M059J (cell line): ENCODE data around the gene CFHR3. TPM values are rescaled to one million over a fixed set of nuclear protein-coding genes. Genes with fewer than 3 reads are reported as not detected.
"Not testable (repeated sequence)": the region's sequence is repeated elsewhere in the genome, so short reads cannot be mapped to it uniquely, and the experiment has no call there.

ENCODE experiments used
- DNase-seq: peaks from one replicate; pipeline ENCODE4 v3.0.0-alpha.2; 2012; ENCODE audit warnings: low read depth
- total RNA-seq: library from RNA; depleted of rRNA; stranded (reverse); fragments of >200 nt; shearing (Covaris generic); gene quantifications from 2 replicates; pipeline ENCODE4 v1.2.3, GENCODE V29; 2014; rRNA removed

Gene CFHR3
- total RNA-seq: not detected in 2 replicates

DNA sequence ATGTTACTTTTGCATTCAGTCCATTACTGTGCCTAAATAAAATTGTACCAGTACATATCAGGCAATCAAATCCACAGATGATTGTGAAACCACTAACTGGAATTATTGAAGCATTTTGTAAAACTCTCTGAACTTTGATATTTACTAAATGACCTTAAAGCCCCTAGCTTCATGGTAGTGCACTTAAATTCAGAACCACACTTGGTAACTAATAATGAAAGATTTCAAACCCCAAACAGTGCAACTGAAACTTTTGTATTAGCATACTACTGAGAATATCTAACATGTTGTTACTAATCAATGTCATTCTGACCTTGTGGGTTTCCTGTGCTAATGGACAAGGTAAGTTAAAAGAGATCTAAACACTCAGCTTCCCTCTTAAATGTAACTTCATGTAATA lies at the start of gene CFHR3:
CFHR3 (plus strand) TSS at position 238 of the 400 bp plus-strand sequence; CDS start at position 285, 47 bp downstream.
- DNase-seq: no peak

DNA sequence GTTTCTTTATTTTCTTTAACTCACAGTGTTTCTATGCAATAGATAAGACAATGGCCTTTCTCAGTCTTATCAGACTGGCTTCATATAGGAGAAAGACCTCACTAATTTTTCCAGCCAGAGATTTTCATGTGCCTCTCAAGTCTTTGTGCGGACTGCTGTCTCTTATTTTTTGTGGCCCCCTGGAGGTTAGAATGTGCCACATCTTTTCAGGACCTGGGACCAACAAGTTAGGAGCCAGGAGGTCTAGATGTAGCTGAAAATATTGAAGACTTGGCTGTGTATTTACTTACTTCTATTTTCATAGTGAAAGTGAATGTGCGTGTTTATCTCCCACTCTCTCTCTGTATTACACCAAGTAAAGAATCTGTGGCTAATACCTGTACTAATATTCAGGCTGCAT lies 42.1 kb upstream of the CFHR3 start:
- peak; percentile 15 for DNase-seq

DNA sequence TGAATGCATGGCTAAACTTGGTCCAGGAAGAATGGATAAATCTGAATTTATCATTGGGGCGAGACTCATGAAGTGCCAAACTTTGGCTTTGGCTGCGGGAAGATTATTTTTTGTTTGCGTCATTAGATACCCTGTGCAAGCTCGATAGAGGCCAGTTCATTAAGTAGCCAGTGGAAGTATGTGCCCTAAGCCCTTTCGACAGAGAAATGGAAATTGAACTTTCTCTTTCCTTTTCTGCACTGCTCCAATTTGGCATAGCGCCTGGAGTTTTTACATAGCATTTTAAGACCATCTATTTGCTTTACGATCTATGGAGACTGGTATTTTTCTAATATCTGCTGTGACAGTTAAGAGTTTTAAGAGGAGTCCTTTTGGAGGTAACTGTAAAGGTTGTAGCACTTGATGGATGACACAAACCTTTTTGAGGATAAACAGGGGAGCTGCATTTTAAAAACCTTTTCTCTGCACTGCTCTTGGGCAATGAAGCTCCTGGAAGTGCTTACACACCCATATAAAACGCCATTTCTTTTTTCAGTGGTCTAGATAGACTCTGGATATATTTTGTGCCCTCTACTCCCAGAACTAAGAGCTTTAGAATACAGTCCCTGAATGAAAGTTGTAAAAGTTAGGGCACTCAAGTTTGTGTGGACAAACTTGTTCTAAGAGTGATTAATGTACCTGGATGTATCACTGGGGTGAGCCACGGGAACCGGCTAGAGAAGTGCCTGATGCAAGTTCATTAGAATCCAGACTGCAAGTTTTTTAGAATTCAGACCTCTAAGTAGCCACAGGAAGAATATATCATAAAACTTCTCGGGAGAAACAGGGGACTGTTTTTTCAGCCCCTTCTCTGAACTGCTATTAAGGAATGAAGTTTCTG lies 41.3 kb upstream of the CFHR3 start:
- DNase-seq: peak; percentile 40

DNA sequence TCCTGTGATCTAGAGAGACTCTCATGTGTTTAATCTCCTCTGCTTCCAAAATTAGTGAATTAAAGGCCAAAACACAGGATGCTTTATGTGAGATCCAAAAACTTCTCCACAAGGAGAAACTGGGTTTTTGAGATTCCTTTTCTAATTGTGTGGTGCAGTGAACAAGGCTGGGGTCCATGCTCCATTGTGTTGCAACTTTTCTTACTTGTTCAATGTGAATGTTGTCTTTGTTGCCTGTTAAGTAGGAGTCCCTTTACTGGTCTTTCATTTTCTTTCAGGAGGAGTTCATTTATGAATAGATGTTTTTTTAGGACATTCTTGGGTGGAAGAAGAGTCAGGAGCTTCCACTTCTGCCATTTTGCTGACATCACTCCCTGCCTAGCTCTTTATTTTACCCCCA lies 40.6 kb upstream of the CFHR3 start:
- DNase-seq: no peak

DNA sequence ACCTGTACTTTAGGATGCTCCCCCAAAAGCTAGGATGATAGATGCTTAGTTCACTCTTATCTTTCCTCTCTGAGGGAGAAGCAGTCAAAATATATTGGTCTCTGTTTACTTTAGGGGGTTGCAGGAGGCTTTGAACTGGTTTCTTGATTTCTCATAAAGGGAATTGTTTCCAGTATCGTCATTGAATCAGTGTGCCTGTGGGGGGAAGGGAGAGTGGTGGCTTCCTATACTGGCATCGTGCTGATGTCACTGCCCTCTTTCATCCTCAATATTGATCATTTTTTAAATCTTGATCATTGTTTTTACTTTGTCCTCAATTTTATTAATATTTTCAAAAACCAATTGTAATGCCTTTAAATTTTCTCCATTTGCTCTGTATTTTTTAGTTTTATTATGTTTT lies 40.2 kb upstream of the CFHR3 start:
- DNase-seq: peak; percentile 43

DNA sequence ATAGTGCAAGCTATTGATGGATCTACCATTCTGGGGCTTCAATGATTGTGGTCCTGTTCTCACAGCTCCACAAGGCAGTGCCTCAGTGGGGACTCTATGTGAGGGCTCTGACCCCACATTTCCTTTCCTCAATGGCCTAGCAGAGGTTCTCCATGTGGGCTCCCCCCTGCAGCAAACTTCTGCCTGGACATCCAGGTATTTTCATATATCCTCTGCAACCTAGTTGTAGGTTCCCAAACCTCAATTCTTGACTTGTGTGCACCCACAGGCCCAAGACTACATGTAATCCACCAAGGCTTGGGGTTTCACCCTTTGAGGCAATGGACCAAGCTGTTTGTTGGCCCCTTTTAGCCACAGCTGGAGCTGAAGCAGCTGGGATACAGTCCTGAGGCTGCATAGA lies 35.9 kb upstream of the CFHR3 start:
- DNase-seq: no peak

DNA sequence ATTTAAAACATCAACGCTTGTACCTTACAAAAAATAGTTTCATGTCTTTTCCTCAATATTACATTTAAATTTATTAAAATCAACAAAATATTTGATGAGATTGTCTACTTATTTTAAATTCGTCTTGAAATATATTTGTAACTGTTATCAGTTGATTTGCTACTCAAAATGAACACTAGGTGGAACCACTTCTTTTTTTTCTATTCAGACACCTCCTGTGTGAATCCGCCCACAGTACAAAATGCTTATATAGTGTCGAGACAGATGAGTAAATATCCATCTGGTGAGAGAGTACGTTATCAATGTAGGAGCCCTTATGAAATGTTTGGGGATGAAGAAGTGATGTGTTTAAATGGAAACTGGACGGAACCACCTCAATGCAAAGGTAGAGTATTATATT lies 31.4 kb upstream of the CFHR3 start:
- peak; percentile 56 for DNase-seq

DNA sequence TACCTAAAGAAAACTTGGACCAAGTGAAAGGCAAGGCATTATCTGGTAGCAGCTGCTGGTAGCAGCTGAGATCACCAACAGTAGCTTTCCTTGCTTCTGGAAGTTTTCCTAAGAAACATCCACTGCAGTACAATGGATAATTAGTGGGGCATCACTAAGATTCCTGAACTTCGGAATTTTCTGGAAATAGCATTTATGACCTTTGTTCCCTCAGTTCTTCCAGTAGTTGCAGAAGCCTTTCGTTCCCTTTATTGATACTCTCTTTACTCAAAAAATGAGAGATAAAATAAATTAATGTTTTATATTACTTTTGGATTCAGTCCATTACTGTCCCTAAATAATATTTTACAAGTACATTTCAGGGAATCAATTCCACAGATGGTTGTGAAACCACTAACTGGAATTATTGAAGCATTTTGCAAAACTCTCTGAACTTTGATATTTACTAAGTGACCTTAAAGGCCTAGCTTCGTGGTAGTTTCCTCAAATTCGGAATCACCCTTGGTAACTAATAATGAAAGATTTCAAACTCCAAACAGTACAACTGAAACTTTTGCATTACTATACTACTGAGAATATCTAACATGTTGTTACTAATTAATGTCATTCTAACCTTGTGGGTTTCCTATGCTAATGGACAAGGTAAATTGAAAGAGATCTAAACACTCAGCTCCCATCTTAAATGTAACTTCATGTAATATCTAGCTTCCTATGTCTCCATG lies 9.5 kb upstream of the CFHR3 start:
- not testable (repeated sequence) for DNase-seq

DNA sequence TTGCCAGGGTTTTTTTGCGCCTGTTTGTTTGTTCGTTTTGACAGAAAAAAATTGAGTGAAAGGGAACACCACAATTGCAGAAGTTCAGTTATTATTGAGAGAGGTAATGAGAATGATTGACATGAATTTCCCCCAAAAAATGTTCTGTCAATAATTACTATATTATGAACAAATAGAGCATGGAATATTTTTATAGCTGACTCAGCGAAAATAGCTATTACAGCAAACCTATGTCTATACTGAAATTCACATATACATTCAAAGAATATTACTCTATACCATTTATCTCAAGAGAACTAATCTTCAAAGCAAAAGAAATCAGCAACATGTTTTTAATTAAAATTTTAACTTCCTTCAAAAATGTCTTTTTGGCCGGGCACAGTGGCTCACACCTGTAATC lies 4.8 kb upstream of the CFHR3 start:
- DNase-seq: not testable (repeated sequence)

DNA sequence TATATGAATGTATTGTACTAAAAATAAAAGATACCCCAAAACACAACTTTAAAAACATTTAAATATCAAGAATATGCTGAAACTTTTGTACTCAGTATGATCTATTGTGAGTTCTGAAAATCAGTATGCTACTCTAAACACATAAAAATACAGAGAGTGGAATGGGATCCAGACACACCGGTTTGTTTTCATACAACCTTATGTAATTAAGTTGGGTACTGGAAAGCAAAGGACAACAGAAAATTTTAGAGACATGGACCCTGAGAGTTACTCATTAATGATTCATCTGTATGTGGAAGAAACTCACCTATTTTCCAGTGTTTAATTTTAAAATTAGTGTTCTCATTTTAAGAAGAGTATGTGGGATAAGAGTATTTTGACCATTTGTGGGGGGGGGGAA lies 927 bp upstream of the CFHR3 start:
- DNase-seq: no peak

DNA sequence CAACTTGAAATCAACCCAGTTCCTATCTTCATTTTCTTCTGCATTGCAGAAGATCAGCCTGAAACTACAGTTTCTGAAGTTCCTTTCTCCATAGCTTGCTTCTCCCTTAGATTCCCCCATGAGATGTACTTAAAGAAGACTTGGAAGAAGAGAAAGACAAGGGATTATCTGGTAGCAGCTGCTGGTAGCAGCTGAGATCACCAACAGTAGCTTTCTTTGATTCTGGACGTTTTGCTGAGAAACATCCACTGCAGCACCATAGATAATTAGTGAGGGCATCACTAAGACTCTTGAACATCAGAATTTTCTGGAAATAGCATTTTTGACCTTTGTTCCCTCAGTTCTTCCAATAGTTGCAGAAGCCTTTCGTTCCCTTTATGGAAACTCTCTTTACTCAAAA lies 465 bp upstream of the CFHR3 start:
- DNase-seq: no peak

DNA sequence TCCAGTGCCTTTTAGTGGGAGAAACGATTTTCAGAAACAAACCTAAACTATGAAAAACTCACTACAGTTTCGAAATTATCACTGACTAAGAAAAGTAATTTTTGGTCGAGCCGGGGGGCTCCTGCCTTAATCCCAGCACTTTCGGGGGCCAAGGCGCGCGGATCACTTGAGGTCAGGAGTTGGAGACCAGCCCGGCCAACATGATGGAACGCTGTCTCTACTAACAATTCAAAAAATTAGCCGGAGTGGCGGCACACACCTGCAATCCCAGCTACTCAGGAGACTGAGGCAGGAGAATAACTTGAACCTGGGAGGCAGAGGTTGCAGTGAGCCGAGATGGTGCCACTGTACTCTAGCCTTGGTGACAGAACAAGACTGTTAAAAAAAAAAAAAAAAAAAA lies 3.0 kb downstream of the CFHR3 start:
- DNase-seq: no peak

DNA sequence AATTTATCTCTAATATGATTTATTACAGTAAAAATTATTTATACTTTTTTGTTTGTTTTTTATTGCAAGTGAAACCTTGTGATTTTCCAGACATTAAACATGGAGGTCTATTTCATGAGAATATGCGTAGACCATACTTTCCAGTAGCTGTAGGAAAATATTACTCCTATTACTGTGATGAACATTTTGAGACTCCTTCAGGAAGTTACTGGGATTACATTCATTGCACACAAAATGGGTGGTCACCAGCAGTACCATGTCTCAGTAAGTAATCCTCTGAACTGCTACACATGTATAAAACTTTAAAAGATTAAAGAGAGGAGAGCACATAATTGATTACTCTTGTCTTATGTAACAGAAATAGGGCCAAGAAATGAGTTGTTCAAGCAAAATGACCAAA lies 4.5 kb downstream of the CFHR3 start:
- DNase-seq: no peak

DNA sequence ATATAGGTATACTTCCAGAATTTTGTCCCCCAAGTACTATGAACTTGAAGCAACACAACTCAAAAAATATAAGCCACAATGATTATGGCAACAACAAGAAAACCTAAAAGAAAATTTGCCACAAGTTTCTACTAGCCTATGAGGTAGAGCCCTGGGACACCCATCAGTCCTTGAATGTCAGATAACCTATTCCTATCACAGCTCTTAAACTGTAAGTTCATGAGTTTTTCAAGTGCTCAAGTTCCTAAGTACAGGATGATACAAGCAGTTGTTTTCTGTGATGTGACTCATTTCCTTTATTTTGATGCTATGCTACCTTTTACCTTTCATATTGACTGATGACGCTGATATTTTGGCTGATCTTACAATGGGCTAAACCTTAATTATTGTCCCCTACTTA lies 16.6 kb downstream of the CFHR3 start:
- DNase-seq: not testable (repeated sequence)

DNA sequence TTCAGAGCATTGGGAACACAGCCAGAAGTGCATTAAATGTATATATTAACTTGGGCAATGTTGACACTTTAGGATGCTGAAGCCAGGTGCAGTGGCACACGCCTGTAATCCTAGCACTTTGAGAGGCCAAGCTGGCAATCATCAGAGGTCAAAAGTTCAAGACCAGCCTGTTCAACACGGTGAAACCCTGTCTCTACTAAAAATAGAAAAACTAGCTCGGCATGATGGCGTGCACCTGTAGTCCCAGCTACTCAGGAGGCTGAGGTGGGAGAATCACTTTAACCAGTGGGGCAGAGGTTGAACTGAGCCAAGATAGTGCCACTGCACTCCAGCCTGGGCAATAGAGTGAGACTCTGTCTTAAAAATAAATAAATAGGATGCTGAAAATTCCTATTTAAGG lies 19.5 kb downstream of the CFHR3 start:
- not testable (repeated sequence) for DNase-seq

DNA sequence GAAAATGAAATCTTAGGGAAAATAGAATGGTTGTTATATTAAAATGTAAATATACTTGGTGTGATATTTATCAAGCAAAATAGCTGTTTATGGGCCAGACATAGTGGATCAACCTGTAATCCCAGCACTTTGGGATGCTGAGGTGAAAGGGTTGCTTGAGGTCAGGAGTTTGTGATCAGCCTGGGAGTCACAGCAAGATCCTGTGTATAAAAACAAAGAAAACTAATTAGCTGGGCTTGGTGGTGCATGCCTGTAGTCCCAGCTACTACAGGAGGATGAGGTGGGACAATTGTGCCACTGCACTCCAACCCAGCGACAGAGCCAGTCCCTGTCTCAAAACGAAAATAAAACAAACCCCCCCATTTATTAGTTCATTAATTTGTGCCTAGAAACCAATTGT lies 23.3 kb downstream of the CFHR3 start:
- no peak for DNase-seq

DNA sequence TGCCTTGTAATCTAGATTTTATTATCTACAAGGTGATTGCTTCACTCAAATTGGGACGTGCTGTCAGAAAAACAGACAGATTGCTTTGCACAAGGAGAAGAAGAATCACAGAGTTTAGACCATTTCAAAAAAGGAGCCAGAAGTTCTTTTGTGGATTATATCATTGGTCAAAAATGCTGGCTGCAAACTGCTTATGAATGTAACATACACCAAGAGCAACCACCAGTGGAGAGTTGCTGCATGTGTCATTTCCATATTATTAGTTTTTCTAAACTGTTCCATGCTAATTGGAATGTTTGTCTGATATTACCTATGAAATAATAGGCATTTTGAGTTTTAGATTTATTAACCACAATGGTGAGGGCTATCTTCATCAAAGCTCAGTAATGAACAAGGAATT lies 27.3 kb downstream of the CFHR3 start:
- DNase-seq: not testable (repeated sequence)

DNA sequence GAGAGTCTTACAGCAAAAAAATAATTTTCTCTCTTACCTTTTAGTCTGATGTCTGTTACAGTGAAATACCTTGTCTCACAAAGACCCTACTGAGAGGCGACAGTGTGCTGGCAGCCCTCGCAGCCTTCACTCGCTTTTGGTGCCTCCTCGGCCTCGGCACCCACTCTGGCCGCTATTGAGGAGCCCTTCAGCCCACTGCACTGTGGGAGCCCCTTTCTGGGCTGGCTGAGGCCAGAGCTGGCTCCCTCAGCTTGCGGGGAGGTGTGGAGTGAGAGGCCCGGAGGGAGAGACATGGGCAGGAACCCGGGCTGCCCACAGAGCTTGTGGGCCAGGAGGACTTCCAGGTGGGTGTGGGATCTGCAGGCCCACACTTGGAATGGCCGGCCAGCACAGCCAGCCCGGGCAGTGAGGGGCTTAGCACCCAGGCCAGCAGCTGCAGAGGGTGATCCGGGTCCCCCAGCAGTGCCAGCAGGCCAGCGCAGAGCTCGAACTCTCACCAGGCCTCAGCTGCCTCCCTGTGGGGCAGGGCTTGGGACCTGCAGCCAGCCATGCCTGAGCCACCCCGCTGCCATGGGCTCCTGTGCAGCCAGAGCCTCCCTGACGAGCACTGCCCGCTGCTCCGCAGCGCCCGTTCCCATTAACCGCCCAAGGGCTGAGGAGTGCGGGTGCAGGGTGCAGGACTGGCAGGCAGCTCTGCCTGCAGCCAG lies 34.0 kb downstream of the CFHR3 start:
- no peak for DNase-seq

DNA sequence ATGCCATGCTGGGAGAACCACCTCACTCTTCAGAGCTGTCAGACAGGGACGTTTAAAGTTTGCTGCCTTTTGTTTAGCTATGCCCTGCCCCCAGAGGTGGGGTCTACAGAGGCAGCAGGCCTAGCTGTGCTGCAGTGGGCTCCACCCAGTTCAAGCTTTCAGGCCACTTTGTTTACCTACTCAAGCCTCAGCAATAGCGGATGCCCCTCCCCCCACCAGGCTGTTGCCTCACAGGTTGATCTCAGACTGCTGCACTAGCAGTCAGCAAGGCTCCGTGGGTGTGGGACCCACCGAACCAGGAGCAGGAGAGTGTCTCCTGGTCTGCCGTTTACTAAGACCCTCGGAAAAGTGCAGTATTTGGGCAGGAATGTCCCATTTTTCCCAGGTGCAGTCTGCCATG lies 42.8 kb downstream of the CFHR3 start:
- not testable (repeated sequence) for DNase-seq

DNA sequence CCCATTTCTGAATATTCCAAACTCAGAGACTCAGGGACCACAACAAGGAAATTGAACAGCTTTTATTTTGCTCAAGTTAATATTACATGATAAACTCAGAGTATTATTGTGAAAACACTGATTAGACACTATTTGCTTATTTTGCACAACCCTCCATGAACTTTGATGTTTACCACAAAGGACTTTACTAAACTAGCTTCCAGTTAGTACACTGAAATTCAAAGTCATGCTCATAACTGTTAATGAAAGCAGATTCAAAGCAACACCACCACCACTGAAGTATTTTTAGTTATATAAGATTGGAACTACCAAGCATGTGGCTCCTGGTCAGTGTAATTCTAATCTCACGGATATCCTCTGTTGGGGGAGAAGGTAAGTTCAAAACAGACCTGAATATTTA lies 44.9 kb downstream of the CFHR3 start, which contains the start of gene CFHR1:
CFHR1 (plus strand) TSS at position 201 of the 400 bp plus-strand sequence; CDS start at position 315, 114 bp downstream.
- not testable (repeated sequence) for DNase-seq

DNA sequence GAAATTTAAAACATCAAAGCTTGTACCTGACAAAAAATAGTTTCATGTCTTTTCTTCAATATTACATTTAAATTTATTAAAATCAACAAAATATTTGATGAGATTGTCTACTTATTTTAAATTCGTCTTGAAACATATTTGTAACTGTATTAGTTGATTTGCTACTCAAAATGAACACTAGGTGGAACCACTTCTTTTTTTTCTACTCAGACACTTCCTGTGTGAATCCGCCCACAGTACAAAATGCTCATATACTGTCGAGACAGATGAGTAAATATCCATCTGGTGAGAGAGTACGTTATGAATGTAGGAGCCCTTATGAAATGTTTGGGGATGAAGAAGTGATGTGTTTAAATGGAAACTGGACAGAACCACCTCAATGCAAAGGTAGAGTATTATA lies 53.2 kb downstream of the CFHR3 start:
- peak; percentile 49 for DNase-seq
